Neuronal stem cell (in vitro differentiated cells): Measurements from ENCODE around the gene MYO10.
"Not testable (repeated sequence)": the region's sequence is repeated elsewhere in the genome, so short reads cannot be mapped to it uniquely, and the experiment has no call there.

Experiments used
- DNase-seq: peaks from one replicate; pipeline ENCODE4 v3.0.0-alpha.2; 2013; ENCODE audit warnings: low spot score
- H2AFZ ChIP-seq: one replicate; pipeline ENCODE4 v1.6.1; 2013; ENCODE audit warnings: mild to moderate bottlenecking, low read length, inconsistent platforms
- H2AK5ac ChIP-seq: 2 replicates; pipeline ENCODE4 v1.6.1; 2013; ENCODE audit warnings: low read depth, mild to moderate bottlenecking, inconsistent platforms, low read length, moderate library complexity, mixed read lengths
- H2BK120ac ChIP-seq: 2 replicates; pipeline ENCODE4 v1.6.1; 2013; ENCODE audit warnings: low read depth, mild to moderate bottlenecking, inconsistent platforms, low read length, moderate library complexity, mixed read lengths
- H2BK12ac ChIP-seq: one replicate; pipeline ENCODE4 v1.6.1; 2013; ENCODE audit warnings: low read length, inconsistent platforms
- H2BK15ac ChIP-seq: 2 replicates; pipeline ENCODE4 v1.6.1; 2013; ENCODE audit warnings: mild to moderate bottlenecking, low read length, inconsistent platforms, mixed read lengths
- H2BK5ac ChIP-seq: one replicate; pipeline ENCODE4 v1.6.1; 2013; ENCODE audit warnings: inconsistent platforms, mild to moderate bottlenecking, low read length, moderate library complexity
- H3K14ac ChIP-seq: one replicate; pipeline ENCODE4 v1.6.1; 2013; ENCODE audit warnings: low read length, inconsistent platforms
- H3K18ac ChIP-seq: 2 replicates; pipeline ENCODE4 v1.6.1; 2013; ENCODE audit warnings: low read length, inconsistent platforms
- H3K23ac ChIP-seq: 2 replicates; pipeline ENCODE4 v1.6.1; 2013; ENCODE audit warnings: low read depth, mild to moderate bottlenecking, mixed read lengths, low read length, inconsistent platforms; ENCODE audit not compliant: poor library complexity
- H3K27ac ChIP-seq: replicated peaks from 3 replicates; pipeline ENCODE4 v1.5.1; 2013; ENCODE audit warnings: low read length, inconsistent platforms
- H3K27me3 ChIP-seq, 3 experiments: 2 replicates each; pipeline ENCODE4 v1.6.1; 2013; ENCODE audit warnings: low read length in 3 of 3, mild to moderate bottlenecking in 2 of 3, inconsistent platforms in 1 of 3, low read depth in 1 of 3, mixed read lengths in 1 of 3, moderate library complexity in 1 of 3; ENCODE audit not compliant: control insufficient read depth in 3 of 3, insufficient read depth in 3 of 3
- H3K36me3 ChIP-seq, 2 donors: replicated peaks in 1 of 2; 2 replicates each; pipeline ENCODE4 v1.6.1; 2013; ENCODE audit warnings: low read length in 2 of 2; ENCODE audit not compliant: control insufficient read depth in 2 of 2, insufficient read depth in 2 of 2
- H3K4ac ChIP-seq: 2 replicates; pipeline ENCODE4 v1.6.1; 2013; ENCODE audit warnings: inconsistent platforms, mild to moderate bottlenecking, low read length, moderate library complexity
- H3K4me1 ChIP-seq, 2 donors: 1 replicate in 1 of 2; 2 replicates in 1 of 2; pipeline ENCODE4 v1.6.1; 2013; ENCODE audit warnings: low read length in 2 of 2, low read depth in 1 of 2; ENCODE audit not compliant: control insufficient read depth in 2 of 2, insufficient read depth in 1 of 2
- H3K4me2 ChIP-seq: one replicate; pipeline ENCODE4 v1.6.1; 2013; ENCODE audit warnings: mild to moderate bottlenecking, low read length, inconsistent platforms; ENCODE audit not compliant: insufficient read depth, poor library complexity, severe bottlenecking
- H3K4me3 ChIP-seq, 2 donors: 2 replicates each; pipeline ENCODE4 v1.5.1; 2013; ENCODE audit warnings: low read length in 2 of 2, mild to moderate bottlenecking in 2 of 2, inconsistent platforms in 1 of 2, moderate library complexity in 1 of 2
- H3K79me1 ChIP-seq: one replicate; pipeline ENCODE4 v1.6.1; 2013; ENCODE audit warnings: low read depth, mild to moderate bottlenecking, inconsistent platforms, low read length, moderate library complexity
- H3K9ac ChIP-seq: one replicate; pipeline ENCODE4 v1.6.1; 2013; ENCODE audit warnings: mild to moderate bottlenecking, low read depth, low read length, inconsistent platforms; ENCODE audit not compliant: poor library complexity
- H3K9me3 ChIP-seq, 2 donors: replicated peaks in 1 of 2; 2 replicates each; pipeline versions ENCODE3 to v1.6.1; 2013; ENCODE audit warnings: low read length in 2 of 2, mild to moderate bottlenecking in 2 of 2, inconsistent platforms in 1 of 2, low read depth in 1 of 2, mixed read lengths in 1 of 2, moderate library complexity in 1 of 2; ENCODE audit not compliant: control insufficient read depth in 2 of 2, insufficient read depth in 1 of 2
- H4K8ac ChIP-seq: one replicate; pipeline ENCODE4 v1.6.1; 2013; ENCODE audit warnings: low read depth, mild to moderate bottlenecking, inconsistent platforms, low read length, moderate library complexity
- H4K91ac ChIP-seq: one replicate; pipeline ENCODE4 v1.6.1; 2013; ENCODE audit warnings: low read length, low read depth, mild to moderate bottlenecking, inconsistent platforms; ENCODE audit not compliant: poor library complexity
- WGBS, 2 donors: extraction: QIAGEN DNeasy Blood & Tissue Kit; methylation state at CpG; one replicate each; pipeline ENCODE4 v1.1.7; 2013; ENCODE audit warnings: missing lambda C conversion rate in 2 of 2, mixed read lengths in 1 of 2; ENCODE audit not compliant: insufficient read length in 2 of 2, insufficient replicate concordance in 1 of 2; ENCODE audit errors: extremely low coverage in 2 of 2; 5-methylcytosine and 5-hydroxymethylcytosine counted together

The MYO10 gene

DNA sequence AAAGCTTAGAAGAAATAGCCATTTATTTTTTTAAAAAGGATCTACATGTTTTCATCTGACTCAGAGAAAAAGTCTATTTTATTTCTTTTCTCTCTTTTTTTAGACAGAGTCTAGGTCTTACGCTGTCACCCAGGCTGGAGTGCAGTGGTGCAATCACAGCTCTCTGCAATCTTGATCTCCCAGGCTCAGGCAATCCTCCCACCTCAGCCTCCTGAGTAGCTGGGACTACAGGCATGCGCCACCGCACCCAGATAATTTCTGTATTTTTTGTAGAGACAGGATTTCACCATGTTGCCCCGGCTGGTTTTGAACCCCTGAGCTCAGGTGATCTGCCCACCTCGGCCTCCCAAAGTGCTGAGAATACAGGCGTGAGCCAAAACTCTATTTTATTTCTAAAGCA, 178.5 kb downstream of the MYO10 start:
- no CpG with 5 or more reads among the region's 6 CpGs for WGBS, 2 donors

DNA sequence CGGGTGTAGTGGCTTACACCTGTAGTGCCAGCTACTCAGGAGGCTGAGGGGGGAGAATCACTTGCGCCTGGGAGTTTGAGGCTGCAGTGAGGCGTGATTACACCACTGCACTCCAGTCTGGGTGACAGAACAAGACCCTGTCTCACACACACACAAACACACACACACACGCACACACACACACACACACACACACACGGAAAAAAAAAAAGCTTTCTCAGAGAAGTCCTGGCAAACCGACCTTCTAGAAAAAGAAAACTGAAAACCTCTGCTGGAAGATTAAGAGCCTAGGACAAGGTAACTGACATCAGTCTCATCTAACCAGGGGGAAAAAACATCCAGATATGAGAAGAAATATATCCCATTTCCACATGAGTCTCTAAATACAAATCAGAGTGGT, 178.9 kb downstream of the MYO10 start:
- no peak overlapping the region for H2AFZ ChIP-seq
- no peak overlapping the region for H3K4ac ChIP-seq
- H3K4me2 ChIP-seq, result no peak overlapping the region
- H3K14ac ChIP-seq, result no peak overlapping the region
- H4K91ac ChIP-seq, result no peak overlapping the region
- peaks cover 1 to 49% of the 10 kb centered on the region in 2 donors for H3K36me3 ChIP-seq
- H4K8ac ChIP-seq, result no peak overlapping the region
- no peak for DNase-seq
- H3K18ac ChIP-seq, result no peak overlapping the region
- no CpG with 5 or more reads among the region's 6 CpGs for WGBS, 2 donors
- H3K9ac ChIP-seq, result no peak overlapping the region
- no peaks in the 10 kb centered on the region for H3K9me3 ChIP-seq
- no peak overlapping the region for H3K27ac ChIP-seq
- no peak overlapping the region for H3K23ac ChIP-seq
- no peak overlapping the region for H2BK5ac ChIP-seq
- H3K4me1 ChIP-seq, result peaks cover 1 to 10% of the 10 kb centered on the region in 2 donors
- H3K27me3 ChIP-seq, result no peaks in the 10 kb centered on the region
- no peak overlapping the region for H3K4me3 ChIP-seq
- H2AK5ac ChIP-seq, result no peak overlapping the region
- no peak overlapping the region for H2BK120ac ChIP-seq
- H2BK12ac ChIP-seq, result no peak overlapping the region
- no peaks in the 10 kb centered on the region for H3K79me1 ChIP-seq
- no peak overlapping the region for H2BK15ac ChIP-seq

More for the DNA sequence above, 178.5 kb downstream of the MYO10 start:
- not testable (repeated sequence) for H4K8ac ChIP-seq, H3K23ac ChIP-seq, H3K79me1 ChIP-seq, H3K14ac ChIP-seq, H3K4ac ChIP-seq, H2BK12ac ChIP-seq, H2BK15ac ChIP-seq, DNase-seq, H2BK5ac ChIP-seq, H3K9ac ChIP-seq, H2AFZ ChIP-seq, H2BK120ac ChIP-seq, H3K4me2 ChIP-seq, H3K27ac ChIP-seq, H3K18ac ChIP-seq, H3K4me1 ChIP-seq, H2AK5ac ChIP-seq, H3K9me3 ChIP-seq, H3K4me3 ChIP-seq, H3K27me3 ChIP-seq, H4K91ac ChIP-seq
- H3K36me3 ChIP-seq, result peaks cover 3 to 53% of the 10 kb centered on the region in 2 donors

DNA sequence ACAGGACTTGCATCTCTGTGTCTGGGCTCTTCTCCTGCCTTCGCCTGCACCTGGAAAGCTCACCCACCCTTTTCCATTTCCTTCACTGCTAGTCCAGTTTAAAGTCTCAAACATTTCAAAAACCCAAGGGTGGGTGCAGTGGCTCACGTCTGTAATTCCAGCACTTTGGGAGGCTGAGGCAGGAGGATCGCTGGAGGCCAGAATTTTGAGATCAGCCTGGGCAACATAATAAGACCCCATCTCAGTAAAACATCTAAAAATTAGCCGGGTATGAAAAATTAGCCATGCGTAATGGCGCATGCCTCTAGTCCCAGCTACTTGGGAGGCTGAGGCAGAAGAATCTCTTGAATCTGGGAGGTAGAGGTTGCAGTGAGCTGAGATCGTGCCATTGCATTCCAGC, 179.4 kb downstream of the MYO10 start:
- H2BK5ac ChIP-seq, result no peak overlapping the region
- H3K9ac ChIP-seq, result no peak overlapping the region
- no peak overlapping the region for H3K4ac ChIP-seq
- no peak overlapping the region for H2BK15ac ChIP-seq
- H2AFZ ChIP-seq, result no peak overlapping the region
- H4K91ac ChIP-seq, result no peak overlapping the region
- no peak overlapping the region for H3K4me3 ChIP-seq
- no peak overlapping the region for H3K14ac ChIP-seq
- H3K36me3 ChIP-seq, result peaks cover 1 to 44% of the 10 kb centered on the region in 2 donors
- H3K27me3 ChIP-seq, result no peaks in the 10 kb centered on the region
- H4K8ac ChIP-seq, result no peak overlapping the region
- WGBS, 2 donors, result no CpG with 5 or more reads among the region's 7 CpGs
- H3K4me1 ChIP-seq, result peaks cover 1 to 10% of the 10 kb centered on the region in 2 donors
- H2BK120ac ChIP-seq, result no peak overlapping the region
- DNase-seq, result no peak
- H2AK5ac ChIP-seq, result no peak overlapping the region
- H2BK12ac ChIP-seq, result no peak overlapping the region
- no peak overlapping the region for H3K18ac ChIP-seq
- H3K23ac ChIP-seq, result no peak overlapping the region
- no peaks in the 10 kb centered on the region for H3K79me1 ChIP-seq
- H3K4me2 ChIP-seq, result no peak overlapping the region
- no peaks in the 10 kb centered on the region for H3K9me3 ChIP-seq
- no peak overlapping the region for H3K27ac ChIP-seq

DNA sequence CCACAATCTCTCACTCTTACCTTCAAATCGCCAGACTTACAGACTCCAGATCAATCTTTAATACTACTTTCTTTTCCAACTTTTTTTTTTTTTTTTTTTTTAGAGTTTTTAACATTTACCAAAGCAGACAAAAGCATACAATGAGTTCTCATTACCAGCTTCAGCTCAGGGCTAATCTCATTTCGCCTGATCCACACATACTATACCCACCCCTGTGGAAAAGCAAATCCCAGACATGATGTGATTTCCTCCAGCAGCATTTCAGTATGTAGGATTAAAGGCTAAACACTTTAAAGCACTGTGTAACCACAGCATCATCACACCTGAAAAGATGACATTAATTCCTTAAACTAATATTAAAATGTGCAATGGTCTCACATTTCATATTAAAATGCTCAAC, 180.4 kb downstream of the MYO10 start:
- Histone ChIP-seq H2BK12ac (no peak overlapping the region), H3K9me3 (no peaks in the 10 kb centered on the region), H2AFZ (no peak overlapping the region), H3K79me1 (no peaks in the 10 kb centered on the region), H2BK15ac (no peak overlapping the region), H3K4me3 (no peak overlapping the region), H3K4me1 (peaks cover 2 to 10% of the 10 kb centered on the region in 2 donors), H3K23ac (no peak overlapping the region), H3K18ac (no peak overlapping the region), H4K91ac (no peak overlapping the region), H3K27me3 (no peaks in the 10 kb centered on the region), H3K36me3 (peaks cover 1 to 34% of the 10 kb centered on the region in 2 donors), H3K4me2 (no peak overlapping the region), H2AK5ac (no peak overlapping the region), H3K4ac (no peak overlapping the region), H3K9ac (no peak overlapping the region), H2BK120ac (no peak overlapping the region), H4K8ac (no peak overlapping the region), H3K14ac (no peak overlapping the region), H3K27ac (no peak overlapping the region), H2BK5ac (no peak overlapping the region)
- DNase-seq, result no peak
- WGBS, 2 donors, result no CpG with 5 or more reads among the region's 2 CpGs
